Placental pericyte (primary cell): Measurements from ENCODE around the gene HSPA4L. TPM values are rescaled to one million over a fixed set of nuclear protein-coding genes. Genes with fewer than 3 reads are reported as not detected.

ENCODE experiments used
- total RNA-seq: library from RNA; depleted of rRNA; stranded (reverse); fragments of >200 nt; gene quantifications from 2 replicates; pipeline ENCODE4 v1.2.3, GENCODE V29; 2012

The HSPA4L gene
- 1.8 and 3.7 TPM in 2 replicates for total RNA-seq

DNA sequence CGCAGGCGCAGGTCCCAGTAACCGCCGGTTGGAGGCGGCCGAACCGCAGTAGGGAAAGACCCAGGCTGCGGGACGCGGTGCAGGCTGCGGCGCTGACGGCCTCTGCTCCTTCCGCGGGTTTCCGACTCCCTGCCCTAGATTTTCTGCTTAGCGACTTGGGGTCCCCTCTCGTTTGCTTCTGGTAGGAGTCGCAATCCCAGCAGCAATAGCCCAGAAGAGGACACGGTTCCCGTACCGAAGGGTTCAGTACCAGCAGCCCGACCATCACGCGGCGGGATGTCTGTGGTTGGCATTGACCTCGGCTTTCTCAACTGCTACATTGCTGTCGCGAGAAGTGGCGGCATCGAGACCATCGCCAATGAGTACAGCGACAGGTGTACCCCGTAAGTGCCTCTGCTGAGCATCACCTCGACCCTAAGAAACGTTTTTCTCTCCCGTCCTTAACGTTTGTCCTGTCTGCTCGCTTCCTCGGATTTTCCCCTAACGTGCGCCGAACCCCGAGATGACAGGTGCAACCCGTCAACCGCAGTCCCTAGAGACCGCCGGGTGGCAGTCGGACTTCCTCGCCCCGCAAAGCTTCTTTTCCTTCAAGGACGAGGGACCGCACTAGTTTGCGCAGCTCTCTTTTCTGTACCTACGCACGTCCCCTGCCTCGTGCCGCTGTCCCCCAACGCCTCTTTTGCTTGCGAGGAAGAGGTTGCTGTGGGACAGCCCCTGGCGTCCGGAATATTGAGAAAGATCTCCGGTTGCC, at the start of gene HSPA4L:
TSS of gene HSPA4L (plus strand) at position 48 of the 751 bp plus-strand sequence. CDS start at position 277, 229 bp downstream.

DNA sequence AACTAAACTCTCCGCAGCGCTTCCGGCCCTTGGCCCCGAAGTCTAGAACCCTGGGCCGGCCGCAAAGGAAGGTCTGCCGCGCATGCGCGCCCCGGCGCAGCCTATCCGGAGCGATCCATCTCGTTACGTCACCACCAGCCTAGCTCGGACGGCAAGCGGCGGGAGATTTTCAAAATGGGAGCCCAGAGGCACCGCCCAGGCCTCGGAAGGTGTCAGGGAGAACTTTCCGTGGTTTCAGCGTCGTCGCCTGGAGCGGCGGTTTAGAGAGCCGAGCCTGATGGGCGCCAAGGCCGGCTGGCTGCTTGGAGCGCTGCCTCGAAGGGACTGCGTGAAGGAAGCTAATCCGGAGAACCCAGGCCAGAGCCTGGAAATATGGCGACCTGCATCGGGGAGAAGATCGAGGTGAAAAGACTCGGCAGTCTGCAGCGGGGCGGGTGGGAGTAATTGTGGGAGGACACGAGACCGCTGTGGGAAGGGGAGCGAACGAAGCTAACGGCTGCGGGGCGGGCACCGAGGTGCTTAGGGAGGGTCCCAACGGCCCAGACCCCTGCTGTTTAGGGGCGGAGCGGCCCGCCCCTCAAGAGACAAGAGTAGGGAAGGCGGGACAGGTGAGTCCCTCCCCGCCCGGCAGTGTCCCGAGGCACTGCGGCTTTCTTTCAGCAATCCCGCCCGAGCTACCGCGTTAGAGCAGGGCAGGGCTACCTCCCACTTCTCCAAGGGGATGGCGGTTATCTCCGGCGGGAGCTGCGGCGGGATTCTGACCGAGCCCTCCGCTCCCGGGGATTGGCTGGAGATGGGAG, 98.8 kb downstream of the HSPA4L start, which contains the start of gene PLK4:
TSS of gene PLK4 (plus strand) at position 131 of the 800 bp plus-strand sequence. CDS start at position 373, 242 bp downstream.

Other genes starting within 250 kb of the HSPA4L start
- 2.6 and 7.3 TPM in 2 replicates for gene INTU, start 149.4 kb upstream of the HSPA4L start, total RNA-seq
- gene SLC25A31, start 51.9 kb upstream of the HSPA4L start, total RNA-seq, result not detected in 2 replicates
- 0.66 and 26.9 TPM in 2 replicates for gene PLK4, start 98.6 kb downstream of the HSPA4L start, total RNA-seq
- 18.8 and 28.2 TPM in 2 replicates for gene MFSD8, start 182.9 kb downstream of the HSPA4L start, total RNA-seq
- 4.6 and 5.0 TPM in 2 replicates for gene ABHD18, start 183.1 kb downstream of the HSPA4L start, total RNA-seq